NB4 (cell line): Measurements from ENCODE around the gene CDKN2B-AS1.

ENCODE experiments used
- MYC ChIP-seq: IDR thresholded peaks from 2 replicates; pipeline ENCODE4 v1.6.1; 2011; ENCODE audit warnings: low read depth, low read length
- POLR2A ChIP-seq: IDR thresholded peaks from 2 replicates; pipeline ENCODE4 v1.6.1; 2011; ENCODE audit warnings: mild to moderate bottlenecking; ENCODE audit not compliant: insufficient read length; ENCODE audit errors: extremely low read depth
- TF ChIP-seq, protein P1 (sequence below): IDR thresholded peaks from one replicate; pipeline ENCODE4 v1.5.1; 2012; ENCODE audit warnings: low read depth, low read length
- TF ChIP-seq, protein P2 (sequence below): IDR thresholded peaks from 2 replicates; pipeline ENCODE4 v1.6.1; 2011; ENCODE audit warnings: low read depth, low read length

DNA sequence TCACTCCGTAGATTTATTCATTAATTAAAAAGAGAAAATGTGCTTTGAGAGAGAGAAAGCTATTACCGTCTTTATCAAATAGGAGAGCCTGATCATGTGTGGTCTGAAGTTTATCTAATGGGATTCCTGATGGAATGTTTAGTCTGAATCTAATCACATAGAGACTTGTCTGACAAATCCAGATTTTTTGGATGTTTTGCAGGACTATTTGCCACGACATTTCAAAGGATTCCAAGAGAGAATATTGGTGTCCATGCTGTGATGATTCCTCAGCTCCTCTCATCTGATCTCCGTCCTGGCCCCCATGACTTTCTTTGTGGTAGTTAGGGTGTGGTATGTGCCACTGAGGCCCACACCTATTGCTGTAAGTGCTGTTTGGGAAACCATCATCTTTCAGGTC lies 34.6 kb downstream of the CDKN2B-AS1 start:
- TF ChIP-seq, protein P1, sequence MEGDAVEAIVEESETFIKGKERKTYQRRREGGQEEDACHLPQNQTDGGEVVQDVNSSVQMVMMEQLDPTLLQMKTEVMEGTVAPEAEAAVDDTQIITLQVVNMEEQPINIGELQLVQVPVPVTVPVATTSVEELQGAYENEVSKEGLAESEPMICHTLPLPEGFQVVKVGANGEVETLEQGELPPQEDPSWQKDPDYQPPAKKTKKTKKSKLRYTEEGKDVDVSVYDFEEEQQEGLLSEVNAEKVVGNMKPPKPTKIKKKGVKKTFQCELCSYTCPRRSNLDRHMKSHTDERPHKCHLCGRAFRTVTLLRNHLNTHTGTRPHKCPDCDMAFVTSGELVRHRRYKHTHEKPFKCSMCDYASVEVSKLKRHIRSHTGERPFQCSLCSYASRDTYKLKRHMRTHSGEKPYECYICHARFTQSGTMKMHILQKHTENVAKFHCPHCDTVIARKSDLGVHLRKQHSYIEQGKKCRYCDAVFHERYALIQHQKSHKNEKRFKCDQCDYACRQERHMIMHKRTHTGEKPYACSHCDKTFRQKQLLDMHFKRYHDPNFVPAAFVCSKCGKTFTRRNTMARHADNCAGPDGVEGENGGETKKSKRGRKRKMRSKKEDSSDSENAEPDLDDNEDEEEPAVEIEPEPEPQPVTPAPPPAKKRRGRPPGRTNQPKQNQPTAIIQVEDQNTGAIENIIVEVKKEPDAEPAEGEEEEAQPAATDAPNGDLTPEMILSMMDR, result no peak
- no peak for TF ChIP-seq POLR2A
- TF ChIP-seq, protein P2, sequence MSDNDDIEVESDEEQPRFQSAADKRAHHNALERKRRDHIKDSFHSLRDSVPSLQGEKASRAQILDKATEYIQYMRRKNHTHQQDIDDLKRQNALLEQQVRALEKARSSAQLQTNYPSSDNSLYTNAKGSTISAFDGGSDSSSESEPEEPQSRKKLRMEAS, result no peak
- no peak for TF ChIP-seq MYC
